Activated CD4-positive, alpha-beta T cell treated with anti-CD3 and anti-CD28 coated beads, Interleukin-2, amount 50 U/mL, for 4 hours (primary cell): ENCODE results near the gene LMAN1L.

ENCODE experiments used
- DNase-seq, 2 experiments: peaks; one replicate each; pipeline ENCODE4 v3.0.0-alpha.2; 2020

Gene LMAN1L

DNA sequence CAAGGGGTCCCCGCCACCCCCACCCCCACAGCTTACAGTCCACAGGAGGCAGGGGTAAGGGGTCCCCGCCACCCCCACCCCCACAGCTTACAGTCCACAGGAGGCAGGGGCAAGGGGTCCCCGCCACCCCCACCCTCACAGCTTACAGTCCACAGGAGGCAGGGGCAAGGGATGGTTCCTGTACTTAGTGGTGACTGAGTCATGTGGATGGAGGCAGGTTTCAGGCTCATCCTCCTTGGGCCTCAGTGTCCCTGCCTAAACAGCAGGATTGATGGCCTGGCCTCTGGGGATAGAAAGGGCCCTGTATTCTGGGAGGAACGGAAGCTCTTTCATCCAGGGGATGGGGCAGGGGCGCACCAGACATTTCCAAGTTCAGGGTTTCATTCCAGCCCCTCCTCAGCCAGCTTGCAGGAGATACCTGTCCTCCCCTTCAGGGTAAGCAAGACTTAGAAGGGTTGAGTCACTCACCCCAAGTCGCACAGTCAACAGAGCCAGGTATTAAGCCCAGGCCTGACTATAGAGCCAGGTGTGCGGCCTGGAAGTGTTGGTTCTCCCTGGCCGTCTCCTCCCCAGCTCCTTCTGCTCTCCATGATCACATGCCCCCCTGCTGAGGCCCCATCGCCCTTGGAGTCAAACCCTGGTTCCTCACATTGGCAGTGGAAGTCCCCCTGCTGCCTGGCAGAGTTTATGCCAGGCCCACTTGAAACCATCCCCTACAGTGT lies 18.2 kb upstream of the LMAN1L start:
- DNase-seq, result no peak

DNA sequence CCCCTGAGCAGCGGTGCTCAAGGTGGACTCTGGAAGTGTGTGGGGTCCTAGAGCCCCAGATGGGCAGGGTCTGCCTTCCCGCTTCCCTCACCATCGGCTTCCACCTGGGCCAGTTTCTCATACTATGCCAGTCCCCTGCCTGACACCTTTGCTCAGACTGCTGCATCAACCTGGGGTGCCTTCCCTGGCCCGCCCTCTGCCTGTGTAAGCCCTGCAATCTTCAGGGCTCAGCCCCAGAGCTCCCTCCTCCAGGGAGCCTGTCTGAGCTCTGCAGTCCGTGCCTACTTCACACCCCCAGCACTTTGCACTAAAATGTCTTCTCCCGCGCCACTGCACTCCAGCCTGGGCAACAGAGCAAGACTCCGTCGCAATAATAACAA lies 17.7 kb upstream of the LMAN1L start:
- no peak for DNase-seq

- DNase-seq, result peak in 1 of 2 experiments; percentile 40
Observed at GRCh38 chr15:74795966-74796625, 16.5 kb upstream of the LMAN1L start.

DNA sequence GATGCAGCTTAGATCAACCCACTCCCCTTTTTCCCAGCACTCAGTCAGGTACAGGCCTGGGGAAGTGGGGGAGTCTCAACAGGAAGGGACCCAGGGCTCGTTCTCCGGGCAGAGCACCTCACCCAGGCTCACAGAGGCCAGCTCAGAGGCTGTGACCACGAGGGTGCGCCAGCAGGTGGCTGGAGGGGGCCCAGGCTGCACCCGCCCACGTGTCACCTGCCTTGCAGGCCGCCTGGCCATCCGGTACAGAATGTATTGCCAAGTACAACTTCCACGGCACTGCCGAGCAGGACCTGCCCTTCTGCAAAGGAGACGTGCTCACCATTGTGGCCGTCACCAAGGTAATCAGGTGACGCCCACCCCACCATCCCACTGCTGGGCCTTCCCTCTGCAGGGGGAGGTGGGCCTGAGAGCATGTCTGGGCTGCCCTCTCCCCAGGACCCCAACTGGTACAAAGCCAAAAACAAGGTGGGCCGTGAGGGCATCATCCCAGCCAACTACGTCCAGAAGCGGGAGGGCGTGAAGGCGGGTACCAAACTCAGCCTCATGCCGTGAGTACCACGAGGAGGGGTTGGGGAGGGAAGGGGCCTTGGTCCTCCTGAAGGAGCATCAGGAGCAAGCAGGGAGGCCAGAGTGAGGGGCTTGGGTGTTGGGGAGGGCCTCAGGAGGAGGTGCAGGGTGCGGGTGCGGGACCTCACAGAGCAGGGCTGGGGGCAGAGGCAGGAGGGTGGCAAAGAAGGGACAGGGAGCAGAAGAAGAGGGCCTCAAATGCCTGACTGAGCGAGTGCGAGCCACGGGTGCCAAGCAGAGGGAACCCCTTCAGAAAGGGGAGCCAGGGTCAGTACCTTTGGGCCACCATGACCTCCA lies 14.0 kb upstream of the LMAN1L start:
- no peak for DNase-seq

GRCh38 chr15:74799255-74799855 lies 13.3 kb upstream of the LMAN1L start:
- DNase-seq, result no peak

DNA sequence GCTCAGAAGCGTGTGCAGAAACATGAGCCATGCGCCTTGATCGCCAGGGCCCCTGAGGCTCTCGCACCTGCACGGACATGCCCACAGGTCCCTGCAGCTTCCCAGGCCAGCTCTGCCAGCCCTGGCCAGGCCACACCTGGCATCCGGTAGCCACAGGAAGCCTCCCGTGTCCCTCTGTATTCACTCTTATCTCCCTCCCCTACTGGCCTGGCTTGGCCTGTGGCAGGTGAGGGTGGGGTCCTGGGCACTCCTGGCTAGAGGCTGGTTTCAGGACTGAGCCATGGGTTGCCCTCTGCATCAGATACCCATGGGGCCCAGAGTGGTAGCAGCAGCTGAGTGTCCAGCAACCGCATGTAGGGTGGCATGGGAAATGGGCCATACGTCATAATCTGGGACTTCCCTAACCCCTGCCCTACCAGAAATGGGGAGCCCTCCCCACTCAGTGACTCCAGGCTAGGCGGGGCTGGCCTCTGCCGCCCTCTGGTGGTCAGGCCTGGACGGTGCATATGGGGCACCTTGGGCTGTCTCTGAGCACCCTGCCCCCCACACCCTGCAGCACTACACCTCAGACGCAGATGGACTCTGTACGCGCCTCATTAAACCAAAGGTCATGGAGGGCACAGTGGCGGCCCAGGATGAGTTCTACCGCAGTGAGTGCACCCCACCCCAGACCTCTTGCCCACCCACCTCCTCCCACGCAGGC lies 12.6 kb upstream of the LMAN1L start:
- DNase-seq, result peak; percentile 84 to 85

GRCh38 chr15:74800559-74801094 lies 12.0 kb upstream of the LMAN1L start:
- no peak for DNase-seq

DNA sequence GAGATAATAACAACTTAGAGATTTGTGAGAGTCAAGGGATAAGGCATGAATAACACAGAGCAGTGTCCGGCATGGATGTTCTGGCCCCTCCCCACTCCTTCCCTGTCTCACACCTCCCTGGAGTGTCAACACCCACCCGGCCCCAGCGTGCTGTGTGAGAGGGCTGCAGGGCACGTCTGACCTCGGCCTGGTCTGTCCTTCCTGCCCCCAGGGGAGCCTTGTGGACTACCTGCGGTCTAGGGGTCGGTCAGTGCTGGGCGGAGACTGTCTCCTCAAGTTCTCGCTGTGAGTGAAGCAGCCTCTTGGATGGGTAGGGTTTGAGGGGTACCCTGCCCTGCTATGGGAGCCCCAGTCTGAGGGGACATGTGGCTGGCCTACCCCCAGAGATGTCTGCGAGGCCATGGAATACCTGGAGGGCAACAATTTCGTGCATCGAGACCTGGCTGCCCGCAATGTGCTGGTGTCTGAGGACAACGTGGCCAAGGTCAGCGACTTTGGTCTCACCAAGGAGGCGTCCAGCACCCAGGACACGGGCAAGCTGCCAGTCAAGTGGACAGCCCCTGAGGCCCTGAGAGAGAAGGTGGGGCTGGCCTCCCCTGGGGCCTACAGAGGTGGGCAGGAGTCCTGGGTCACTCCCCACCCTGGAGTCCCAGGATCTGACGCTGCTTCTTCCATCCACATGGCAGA lies 11.2 kb upstream of the LMAN1L start:
- no peak for DNase-seq

DNA sequence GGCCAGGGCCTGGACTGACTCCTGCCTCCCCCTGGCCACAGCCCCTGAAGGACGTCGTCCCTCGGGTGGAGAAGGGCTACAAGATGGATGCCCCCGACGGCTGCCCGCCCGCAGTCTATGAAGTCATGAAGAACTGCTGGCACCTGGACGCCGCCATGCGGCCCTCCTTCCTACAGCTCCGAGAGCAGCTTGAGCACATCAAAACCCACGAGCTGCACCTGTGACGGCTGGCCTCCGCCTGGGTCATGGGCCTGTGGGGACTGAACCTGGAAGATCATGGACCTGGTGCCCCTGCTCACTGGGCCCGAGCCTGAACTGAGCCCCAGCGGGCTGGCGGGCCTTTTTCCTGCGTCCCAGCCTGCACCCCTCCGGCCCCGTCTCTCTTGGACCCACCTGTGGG lies 10.3 kb upstream of the LMAN1L start:
- DNase-seq, result no peak

DNA sequence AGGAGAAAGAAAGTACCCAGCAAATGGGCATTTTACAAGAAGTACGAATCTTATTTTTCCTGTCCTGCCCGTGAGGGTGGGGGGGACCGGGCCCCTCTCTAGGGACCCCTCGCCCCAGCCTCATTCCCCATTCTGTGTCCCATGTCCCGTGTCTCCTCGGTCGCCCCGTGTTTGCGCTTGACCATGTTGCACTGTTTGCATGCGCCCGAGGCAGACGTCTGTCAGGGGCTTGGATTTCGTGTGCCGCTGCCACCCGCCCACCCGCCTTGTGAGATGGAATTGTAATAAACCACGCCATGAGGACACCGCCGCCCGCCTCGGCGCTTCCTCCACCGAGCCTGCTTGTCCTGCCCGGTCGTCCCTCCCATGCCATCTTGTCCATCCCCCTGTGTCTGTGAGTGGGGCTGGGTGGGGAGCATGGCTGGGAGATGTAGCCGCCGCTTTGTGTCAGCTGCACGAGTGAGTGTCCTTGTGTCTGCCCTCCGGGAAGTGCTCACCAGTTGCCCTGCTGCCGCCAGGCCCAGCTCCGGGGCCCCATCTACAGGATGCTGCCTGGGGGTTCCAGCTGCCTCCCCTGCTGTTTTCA lies 9.7 kb upstream of the LMAN1L start:
- no peak for DNase-seq

GRCh38 chr15:74804935-74805334 lies 7.7 kb upstream of the LMAN1L start:
- no peak for DNase-seq

- DNase-seq, result no peak
Observed at GRCh38 chr15:74807282-74807681, 5.4 kb upstream of the LMAN1L start.

DNA sequence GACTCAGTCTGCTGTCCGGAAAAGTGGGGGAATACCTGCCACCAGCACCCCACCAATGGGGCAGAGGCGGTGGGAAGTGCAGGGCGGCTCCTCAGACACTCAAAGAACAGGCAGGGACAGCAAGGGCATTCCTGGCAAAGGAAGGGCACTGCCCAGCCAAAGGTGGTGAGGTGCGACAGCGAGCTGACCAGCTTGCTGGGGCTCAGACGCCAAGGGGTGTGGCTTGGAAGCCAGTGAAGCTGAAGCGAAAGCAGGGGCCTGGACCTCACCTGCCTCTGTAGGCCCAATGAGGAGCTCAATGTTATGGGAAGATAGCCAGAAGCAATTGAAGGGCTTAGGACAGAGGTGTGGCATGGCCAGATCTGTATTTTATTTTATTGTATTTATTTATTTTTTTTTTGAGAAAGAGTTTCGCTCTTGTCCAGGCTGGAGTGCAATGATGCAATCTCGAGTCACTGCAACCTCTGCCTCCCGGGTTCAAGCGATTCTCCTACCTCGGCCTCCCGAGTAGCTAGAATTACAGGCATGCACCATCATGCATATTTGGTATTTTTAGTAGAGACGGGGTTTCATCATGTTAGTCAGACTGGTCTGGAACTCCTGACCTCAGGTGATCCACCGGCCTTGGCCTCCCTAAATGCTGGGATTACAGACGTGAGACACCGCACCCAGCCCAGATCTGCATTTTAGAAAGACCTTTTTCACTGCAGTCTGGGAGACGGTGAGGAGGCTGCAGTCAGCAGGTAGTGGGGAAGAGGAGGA lies 4.4 kb upstream of the LMAN1L start:
- DNase-seq, result no peak

DNA sequence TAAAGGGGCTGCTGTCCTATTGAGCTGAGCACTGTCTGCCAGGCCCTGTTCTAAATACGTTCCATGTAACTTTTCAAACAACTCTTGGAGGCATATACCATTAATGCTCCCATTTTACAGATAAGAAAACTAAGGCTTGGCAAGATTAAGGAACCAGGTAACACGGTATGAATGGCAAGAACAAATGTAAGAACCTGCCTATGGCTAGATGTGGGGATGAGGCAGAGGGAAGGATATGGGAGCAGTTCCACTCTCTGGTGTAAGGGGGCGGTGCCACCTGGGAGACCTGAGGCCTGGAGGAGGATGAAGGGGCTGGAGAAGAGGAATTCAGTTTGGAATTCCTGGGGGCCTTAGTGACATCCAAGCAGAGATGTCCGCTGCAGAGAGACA lies 3.8 kb upstream of the LMAN1L start:
- no peak for DNase-seq

DNA sequence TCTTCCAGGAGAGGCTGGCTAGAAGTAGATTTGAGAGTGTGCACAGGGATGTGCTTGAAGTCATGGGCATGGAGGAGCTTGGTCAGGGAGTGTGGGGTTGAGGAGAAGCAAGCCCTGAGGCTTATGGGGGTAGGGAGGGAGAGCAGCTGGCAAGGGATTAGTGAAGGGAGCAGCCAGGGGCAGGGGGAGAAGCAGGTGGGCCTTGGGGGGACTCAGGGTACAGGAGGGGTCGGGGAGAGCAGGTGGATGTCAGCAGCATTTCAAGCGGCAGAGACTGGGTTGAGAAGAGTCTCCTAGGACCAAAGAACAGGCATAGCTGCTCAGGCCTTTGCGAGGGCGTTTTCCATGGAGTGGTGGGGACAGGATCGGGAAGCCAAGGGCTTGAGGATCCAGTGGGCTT lies 3.4 kb upstream of the LMAN1L start:
- DNase-seq, result no peak

DNA sequence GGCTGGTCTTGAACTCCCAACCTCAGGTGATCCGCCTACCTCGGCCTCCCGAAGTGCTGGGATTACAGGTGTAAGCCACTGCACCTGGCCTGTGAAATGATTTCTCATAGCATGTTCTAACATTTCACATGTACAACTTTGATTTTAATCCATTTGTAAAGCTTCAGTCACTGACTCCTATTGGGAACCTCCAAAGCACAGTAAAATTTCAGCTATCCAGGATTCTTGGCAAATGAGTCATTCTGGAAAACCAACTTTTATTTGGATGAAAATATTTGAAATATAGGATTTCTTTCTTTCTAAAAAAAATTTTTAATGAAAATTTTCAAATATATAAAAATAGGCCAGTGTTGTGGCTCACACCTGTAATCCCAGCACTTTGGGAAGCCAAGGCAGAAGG lies 2.7 kb upstream of the LMAN1L start:
- DNase-seq, result no peak

DNA sequence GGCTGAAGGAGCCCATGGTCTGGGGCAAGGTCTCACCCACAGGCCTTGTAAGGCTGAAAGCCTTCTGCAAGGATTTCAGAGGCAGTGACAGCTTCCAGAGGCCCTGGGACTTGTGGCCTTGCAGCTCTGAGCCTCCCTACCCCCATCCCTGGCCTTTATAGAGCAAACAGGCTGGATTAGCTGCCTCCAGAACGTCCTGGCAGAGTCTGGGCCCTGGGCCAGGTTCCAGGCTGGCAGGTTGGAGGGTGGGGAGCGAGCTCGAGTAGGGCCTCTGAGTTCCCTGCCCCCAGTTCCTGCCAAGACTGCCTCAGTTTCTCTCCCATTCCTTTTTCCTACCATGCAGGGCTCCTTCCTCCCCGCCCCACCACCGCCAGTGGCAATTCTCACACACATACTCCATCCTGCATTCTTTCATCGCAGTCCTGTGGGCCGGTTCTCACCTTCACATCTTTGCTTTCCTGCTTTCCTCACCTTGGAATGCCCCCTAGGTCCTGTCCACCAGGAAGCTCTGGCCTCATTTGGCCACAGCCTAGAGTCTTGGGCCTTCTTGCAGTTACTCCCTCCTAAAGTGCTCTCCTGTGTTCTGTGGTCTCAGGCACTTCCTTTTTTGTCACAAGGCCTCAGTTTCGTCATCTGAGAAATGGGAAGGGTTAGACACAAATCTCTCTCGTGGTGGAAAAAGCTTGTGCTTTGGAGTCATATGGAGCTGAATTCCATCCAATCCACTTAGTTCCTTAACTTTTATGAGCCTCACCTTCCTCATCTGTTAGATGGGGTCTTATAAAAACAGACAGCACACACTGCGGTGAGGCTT lies 2.7 kb downstream of the LMAN1L start:
- no peak for DNase-seq

DNA sequence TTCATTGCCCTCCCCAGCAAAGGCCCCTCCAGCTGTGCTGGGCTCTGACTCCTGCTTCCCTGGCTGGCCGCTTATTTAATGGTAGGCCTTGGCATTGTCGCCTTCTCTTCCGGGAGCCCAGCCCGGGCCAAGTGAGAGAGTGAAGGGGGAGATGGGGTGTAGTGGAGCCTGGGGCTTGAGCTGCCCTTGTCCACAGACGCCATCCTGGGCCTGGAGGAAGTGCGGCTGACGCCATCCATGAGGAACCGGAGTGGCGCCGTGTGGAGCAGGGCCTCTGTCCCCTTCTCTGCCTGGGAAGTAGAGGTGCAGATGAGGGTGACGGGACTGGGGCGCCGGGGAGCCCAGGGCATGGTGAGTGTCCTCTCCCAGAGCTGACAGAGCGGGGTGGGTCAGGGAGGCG lies 3.3 kb downstream of the LMAN1L start:
- no peak for DNase-seq

GRCh38 chr15:74816624-74817369 lies 4.2 kb downstream of the LMAN1L start:
- DNase-seq, result no peak
